Activated CD8-positive, alpha-beta memory T cell treated with anti-CD3 and anti-CD28 coated beads, Interleukin-2, amount 50 U/mL, for 1 hour (primary cell): ENCODE measurements around the gene PCSK6.

Source experiments
- DNase-seq: peaks from one replicate; pipeline ENCODE4 v3.0.0-alpha.2; 2020; ENCODE audit errors: extremely low read depth

The PCSK6 gene

DNA sequence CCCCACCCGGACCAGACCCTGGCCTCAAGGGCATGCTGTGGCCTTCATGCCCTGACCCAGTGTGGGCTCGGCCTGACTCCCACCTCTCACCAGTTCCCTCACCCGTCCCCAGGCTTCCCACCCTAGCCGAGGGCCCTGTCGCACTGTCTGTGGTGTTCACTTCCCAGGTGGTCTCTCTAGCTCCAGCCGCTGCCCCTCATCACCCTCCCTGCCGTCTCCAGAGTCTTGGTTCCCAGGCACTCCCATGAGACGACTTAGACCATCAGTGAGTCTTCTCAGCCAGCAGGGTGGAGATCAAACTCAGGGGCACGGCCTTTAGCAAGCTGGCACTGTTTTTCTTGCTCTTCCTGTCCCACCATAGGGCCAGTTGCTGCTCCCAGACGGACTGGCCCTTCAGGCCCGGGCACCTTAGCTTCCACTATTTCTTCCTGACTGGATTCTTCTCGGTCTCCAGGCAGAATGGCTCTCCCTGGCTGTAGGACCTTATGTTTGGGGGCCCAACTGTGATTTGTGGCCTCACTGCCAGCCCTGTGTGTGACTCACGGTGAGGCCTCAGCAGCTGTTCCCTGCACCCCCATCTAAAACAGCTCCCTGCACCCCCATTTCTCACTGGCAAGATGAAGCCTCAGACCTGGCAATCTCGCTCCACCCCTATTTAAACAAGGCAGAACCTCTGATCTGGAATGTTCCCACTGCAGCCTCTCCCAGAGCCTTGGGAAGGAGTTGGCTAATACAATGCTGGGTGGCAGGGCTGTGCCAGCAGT lies 9.4 kb upstream of the PCSK6 start:
- no peak for DNase-seq

DNA sequence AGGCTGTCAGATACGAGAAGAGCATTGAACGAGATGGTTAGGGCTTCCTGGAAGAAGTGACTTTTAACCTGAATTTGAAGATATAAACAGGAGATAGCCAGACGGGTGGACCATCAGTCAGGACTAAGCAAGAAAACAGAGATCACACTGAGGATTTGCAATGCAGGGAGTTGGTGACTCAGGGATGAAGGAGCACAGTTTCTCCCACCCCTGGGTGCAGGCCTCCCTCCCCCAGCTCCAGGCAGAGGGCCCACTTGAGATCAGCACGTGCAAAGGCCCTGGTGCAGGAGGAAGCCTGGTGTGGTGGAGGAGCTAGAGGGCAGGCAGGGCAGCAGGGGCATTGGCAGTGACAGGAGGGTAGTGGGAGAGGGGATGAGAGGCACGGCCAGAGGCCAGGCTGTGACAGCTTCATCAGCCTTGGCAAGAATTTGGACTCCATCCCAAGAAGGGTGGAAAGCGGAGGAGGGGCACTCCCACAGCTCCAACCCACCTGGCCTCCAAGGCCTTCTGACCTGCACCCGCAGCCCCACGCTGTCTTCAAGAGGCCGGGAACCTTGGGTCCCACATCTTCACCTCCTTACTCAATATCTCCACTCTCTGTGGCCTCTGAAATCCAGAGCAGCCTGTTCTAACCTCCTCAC lies 8.7 kb upstream of the PCSK6 start:
- no peak for DNase-seq

DNA sequence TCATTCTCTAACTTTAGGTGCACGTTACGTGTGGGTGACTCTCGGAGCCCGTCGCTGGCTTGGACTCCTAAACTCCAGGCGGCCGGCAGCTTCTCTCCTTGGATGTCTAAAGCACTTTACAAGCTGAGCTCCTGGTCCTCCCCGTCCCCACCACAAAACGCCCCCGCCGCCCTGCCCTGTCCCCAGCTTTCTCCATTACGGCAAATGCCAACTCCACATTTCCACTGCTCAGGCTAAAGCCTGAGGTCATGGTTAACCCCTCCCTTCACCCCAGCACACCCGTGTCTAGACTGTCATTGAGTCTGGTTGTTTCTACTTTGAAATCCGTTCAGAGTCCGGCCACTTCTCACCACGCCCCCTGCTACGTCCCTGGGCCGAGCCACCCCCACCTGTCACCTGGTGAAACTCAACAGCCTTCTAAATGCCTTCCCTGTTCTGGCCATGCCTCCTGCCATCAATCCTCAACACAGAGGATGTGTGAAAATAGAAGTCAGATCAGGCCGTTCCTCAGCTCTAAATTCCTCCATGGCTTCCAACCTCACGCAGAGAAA lies 8.1 kb upstream of the PCSK6 start:
- DNase-seq = no peak

DNA sequence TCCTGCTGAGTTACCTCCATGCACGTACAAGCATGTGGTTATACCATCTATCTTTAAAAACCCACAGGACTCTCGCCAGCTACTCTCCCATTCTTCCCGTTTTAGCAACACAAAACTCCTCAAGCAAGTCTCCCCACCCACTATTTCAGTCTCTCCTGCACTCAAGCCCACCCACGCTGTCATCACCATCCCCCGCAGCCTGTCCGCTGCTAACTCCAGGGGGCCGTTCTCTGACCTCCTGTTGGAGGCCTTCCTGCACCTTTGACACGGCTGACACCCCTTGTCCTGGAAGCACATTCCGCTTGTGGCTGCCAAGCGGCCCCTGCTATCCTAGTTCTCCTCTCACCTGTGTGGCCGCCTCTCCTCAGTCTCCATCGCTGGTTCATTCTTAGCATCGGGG lies 7.5 kb upstream of the PCSK6 start:
- DNase-seq = no peak

DNA sequence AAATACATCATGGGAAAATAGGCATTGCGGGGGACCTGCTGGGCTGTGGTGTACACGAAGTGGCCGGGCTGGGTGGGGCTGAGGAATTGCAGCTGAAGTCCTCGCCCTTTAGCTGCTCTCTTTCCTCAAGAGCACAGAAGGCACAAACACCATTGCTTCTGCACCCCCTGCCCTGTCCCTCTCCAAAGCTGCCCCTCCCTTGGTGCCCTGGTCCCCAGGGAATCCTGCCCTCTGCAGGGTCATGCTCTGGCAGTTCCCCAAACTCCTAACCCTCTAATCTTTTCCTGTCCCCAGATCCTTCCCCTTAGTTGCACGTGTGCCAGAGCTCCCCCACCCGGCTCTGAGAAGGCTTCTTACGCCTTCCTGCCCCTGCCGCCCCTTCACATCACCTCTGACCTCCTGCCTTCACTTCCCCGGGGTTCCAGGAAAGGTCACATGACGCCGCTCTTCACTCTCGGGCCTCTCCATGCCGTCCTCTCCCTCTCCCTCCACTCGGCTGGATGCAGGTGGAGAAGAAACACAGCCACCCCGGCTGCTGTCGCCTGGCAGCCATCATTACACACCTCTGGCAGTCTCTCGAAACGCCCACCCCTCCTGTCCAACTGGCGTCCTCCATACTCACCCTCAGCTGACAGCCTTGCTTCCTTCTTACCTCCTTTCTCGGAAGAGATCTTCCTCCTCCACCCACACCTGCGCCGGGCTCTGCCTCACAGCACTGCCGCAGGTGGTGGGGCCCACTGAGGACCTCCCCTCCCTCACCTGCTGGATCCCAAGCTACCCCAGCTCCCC lies 6.9 kb upstream of the PCSK6 start:
- no peak for DNase-seq

DNA sequence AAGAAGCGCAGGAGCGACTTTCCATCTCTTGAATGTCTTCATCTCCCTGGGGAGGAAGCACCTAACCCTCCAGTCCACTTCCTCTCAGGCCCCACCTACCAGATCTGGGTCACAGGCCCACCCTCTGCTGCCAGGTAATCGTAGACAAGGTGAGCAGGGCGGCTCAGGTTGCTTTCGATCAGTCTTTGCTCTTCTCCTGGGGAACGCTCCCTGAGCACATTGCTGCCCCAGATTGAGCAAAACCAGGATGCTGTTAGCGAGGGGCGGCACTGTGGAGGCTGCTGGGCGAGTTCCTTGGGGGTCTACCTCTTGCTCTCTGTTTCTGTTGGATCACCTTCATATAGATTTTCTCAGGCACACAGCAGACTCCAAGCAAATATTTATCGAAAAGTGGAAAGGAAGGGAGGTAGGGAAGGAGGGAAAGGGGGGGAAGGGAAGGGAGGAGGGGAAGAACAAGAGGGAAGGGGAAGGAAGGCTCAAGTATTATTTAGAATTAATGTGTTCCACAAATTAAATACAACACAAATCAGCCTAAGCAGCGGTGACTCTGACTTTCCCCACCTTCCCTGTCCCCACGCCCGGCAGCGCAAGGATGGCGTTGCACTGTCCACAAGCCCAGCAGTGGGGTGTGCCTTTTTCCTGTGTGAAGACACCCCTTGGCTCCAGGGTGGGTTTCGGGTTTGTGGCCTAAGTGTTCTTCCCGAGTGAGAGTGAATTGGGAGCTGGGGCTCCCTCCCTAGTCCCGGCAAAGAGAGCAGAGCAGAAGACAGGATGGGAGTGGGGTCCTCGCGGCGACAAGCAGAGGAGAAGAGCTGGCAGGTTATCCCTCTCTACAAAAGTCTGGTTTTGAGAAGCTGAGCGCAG lies 6.1 kb upstream of the PCSK6 start:
- no peak for DNase-seq

DNA sequence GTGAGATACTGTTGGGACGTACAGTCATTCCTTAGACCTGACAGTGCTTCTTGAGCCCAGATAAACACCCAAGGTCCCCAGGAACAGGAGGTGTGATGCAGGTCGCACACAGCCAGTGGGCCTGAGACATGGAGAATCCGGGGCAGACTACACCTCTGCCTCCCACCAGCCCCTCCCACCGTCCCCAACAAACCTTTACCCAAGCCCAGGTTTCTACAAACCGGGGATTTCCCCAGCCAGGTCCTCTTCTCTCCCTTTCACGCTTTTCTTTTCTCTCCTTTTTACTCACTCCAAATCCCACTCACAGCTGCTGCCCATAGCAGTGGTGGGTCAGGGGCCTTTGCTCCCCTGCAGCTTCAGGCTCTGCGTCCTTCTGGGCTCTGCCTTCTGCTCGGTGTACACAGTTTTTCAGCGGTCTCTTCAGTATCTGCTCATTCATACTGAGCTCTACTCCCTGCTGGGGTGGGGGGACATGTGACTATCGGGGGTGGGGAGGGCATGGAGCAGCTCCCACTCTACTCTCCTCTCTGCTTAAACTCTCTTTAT lies 4.8 kb upstream of the PCSK6 start:
- DNase-seq = no peak

DNA sequence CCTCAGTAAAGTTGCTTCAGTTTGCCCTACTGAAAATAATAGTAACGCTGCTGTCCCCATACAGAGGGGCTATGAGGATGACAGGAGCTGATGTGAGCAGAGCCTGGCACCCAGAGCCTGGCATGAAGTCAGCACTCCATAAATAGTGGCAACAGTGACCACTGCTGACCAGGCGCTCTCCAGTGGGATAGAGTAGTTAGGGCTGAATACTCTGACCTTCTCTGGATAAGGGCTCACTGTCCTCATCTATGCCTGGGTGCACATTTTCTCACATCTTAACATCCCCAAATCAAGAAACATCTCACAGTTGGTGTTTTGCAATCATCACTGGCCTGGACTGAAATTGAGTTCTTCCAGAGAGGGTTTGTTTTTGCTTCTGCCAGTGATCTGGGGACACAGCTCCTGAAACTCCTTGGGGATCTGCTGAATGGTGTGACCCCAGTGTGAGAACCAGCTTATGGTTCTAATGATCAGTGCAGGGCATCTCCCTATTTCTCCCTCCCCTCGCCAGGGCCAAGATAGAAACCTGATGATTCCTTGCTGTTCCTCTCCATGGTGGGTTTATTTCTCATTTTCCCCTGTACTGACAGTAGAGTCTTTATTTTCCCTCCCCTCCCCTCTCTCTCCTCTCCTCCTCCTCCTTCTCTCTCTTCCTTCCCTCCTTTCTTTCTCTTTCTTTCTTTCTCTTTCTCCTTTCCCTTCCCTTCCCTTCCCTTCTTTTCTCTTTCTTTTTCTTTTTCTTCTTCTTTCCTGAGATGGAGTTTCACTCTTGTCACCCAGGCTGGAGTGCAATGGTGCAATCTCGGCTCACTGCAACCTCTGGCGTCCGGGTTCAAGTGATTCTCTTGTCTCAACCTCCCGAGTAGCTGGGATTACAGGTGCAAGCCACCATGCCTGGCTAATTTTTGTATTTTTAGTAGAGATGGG lies 3.5 kb upstream of the PCSK6 start:
- DNase-seq = no peak

DNA sequence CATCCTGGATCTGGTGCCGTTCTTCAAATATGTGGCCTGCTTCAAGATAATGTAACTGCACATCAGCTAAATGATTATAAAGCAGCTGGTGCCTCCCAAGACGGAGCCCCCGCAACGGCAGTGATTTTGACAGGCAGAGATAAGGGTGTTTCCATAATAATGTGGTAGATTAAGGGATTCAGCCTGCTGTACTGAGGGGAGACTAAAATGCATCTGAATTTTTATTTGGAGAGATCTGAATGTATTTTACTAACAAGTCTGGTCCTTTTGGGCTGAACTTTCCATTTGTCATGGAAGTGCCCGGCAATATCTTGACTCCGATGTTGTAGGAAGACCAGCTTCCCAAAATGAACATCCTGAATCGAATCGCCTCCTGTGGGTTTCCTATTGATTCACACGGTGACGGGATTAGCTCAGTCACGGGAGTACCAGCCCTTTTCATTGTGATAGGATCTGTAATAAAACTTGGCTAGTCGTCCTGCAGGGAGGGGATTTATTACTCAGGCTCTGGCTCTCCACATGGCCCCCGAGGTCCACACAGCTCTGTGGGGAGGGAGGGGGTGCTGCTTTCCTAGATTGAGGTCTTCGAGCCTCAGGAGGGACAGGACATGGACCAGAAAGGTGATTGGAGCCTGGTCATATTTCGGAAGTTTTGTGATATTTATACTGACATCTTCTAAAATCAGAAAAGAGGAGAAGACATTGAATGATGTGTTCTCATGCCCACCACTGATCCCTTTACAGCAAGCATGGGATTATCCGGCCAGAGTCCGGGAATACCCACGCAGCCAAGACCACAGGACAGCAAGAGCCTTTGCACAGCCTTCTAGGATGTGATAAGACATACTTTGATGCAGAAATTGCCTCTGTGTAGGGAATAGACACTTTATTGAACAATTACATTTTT lies 2.5 kb upstream of the PCSK6 start:
- no peak for DNase-seq

DNA sequence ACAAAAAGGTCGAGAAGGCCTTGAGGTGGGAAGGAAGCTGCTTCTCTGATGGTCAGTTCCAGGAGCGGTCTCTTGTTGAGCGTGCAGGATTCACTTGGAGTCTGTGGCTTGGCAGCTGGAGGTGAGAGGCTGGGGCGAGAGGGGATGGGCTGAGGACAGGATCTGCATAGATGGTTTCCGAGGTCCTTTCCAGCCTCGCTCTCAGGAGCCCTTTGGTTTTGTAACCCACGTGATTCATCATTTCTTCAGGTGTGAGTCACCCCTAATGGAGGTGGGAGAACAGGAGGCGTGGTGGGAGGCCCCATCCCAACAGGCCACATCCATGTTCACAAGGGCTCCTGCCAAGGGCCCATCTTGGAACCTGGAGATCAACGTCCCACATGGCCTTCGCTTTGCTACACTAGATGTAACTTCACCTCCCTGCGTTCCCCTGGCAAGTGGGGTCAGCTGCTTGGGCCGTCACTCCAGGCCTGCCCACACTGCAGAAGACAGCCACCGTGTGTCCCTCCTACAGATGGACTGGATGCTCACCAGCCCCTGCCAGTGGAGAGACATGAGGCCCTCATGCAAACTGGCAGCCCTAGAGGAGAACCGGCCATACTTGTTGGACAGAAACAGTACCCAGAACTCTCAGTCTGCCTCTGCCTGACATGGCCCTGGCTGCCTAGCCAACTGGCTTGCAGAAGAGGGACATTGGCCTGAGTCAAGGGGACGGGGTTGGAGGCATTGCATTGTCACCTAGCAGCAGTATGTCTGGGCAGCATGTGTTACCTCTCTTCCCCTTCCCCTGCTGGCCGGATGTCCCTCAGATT lies 1.6 kb upstream of the PCSK6 start:
- DNase-seq = no peak

DNA sequence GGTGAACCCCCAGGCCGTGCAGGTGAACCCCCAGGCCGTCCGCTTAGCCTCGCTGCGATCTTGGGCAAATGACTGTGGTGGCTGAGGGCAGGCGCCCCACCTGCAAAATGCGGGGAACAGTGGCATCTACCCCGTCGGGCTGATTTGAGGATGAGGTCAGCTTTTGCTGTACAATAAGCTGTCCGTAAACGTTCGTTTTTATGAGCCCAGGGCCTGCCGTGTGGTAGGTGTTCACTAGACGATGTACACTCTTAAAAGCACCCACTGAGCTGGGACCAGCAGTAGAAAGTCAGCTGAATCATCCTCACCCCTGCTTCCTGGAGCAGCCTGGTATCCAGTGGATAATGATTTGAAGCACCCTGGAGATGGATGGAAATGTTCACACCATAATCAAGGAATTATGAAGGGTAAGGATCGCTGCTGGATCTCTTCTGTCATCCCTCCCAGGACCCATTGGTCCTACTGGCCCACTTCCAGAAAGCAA lies 943 bp upstream of the PCSK6 start:
- no peak for DNase-seq

DNA sequence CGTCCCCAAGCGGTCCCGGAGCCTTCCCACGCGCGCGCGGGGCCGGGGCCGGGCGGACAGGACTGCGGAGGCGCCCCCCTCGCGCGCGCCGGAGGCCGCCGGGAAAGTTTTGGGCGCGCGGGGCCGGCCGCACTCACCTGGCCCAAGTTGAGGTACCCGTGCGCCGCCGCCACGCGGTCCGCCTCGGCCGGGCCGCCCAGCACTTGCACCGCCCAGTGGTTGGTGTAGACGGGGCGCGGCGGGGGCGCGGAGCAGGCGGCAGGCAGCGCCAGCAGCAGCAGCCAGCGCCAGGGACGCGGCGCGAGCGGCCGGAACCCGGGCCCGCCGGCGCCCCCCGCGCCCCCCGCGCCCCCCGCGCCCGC lies 289 bp downstream of the PCSK6 start:
- no peak for DNase-seq

DNA sequence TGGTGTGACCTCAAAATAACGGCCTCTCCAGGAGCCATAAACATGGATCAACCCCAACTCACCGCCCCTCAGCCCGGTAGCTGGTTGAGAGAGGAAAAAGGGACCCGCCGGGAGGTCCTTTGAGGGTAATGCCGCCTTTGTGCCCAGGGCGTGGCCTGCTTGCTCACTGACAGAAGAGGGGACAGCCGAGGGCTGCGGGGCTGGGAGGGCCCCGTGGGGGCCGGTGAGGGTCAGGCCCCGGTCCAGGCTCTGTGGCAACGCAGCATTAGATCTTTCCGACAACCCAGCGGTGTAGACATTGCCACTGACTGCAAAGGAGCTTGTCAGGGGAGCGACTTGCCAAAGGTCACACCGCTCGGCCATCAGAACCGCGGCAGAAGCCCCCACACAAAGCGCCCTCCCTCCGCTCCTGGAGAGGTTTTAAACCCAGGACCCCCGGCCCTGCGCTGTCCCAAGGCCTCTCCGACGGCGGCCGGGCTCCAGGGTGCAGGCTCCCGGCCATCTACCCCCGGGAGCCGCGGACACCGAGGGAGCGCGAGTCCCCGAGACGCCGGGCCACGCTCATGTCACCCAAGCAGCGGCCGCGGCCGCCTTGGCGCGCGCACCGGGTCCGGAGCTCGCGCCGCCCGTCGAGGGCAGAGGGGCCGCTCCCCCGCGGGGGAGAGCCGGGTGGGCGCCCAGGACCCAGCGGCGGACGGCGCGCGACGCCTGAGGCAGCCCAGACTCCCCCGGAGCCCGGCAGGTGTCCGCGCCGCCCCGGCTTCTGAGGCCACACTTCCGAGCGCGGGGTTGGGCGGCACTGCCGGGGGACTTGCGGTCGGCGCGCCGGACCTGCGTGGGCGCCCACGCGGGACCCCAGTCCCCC lies 975 bp downstream of the PCSK6 start:
- no peak for DNase-seq

DNA sequence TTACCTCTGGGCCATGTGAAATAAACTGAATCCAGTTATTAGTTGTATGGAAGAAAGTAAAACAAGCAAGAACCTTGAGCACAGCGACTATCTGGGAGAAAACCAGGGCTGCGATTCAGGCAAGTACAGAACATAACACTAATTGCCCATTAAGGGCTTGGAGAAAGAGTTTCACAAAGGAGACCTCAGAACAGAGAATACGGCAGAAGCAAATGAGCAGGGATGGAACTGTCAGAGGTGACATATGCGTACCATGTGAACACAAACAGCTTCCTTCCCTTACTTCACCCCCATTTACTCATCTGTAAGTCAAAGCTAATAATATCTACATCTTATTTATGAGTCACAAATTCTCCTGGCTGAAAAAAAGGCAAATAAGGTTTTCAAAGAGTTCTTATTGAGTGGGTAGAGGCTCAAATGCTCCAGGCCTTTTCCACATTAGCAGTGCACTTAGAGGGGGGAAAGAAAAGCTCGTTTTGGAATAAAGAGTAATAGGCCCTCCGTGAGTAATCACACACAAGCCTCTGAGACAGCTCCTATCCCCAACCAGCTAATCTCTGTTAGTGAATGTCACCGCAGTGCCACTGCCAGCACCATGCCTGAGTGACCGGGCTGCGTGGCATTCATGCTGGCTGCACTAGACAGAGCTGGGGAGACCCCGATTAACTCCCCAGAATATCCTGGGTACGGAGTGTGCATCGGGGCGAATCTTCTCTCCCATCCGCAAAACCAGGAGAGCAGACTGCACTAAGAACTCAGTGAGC lies 2.6 kb downstream of the PCSK6 start:
- DNase-seq = no peak

DNA sequence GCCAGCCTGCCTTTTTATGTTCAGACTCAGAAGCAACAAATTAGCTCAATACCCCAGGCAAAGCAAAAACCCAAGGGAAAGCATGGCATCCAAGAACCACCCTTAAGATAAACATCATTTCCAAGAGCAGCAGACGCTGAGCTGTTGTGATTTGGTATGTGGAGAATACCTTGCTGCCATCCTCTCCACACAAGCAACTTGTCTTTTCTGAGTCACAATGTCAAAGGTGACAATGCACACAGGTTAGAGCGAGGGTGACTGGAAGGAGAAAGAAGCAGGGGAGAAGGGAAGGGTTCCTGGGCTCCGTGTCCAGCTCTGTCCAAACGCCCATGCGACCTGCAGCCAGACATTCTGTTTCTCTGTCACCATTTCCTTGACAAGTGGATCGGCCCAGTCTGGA lies 6.0 kb downstream of the PCSK6 start:
- DNase-seq = no peak
